Effector CD8-positive, alpha-beta T cell (primary cell): ENCODE data around the gene DKK3.
"Not testable (repeated sequence)": the region's sequence is repeated elsewhere in the genome, so short reads cannot be mapped to it uniquely, and the experiment has no call there.

Source experiments
- DNase-seq: peaks from one replicate; lab custom pipeline; 2025; lab: John Stamatoyannopoulos, UW
- total RNA-seq, 4 experiments: gene quantifications; one replicate each; lab custom pipeline; 2026; lab: John Stamatoyannopoulos, UW

DKK3 gene
- total RNA-seq, result 8.5 to 33.6 (median 18.6) reads per million in 4 experiments

GRCh38 chr11:12007769-12008737 is at the start of gene DKK3:
Gene DKK3 (minus strand): TSS chr11:12008626. CDS start chr11:12008582, 44 bp downstream.
- no peak for DNase-seq

GRCh38 chr11:12057299-12057980 is 49.0 kb upstream of the DKK3 start:
- DNase-seq, result no peak

GRCh38 chr11:12056119-12056518 is 47.7 kb upstream of the DKK3 start:
- no peak for DNase-seq

DNA sequence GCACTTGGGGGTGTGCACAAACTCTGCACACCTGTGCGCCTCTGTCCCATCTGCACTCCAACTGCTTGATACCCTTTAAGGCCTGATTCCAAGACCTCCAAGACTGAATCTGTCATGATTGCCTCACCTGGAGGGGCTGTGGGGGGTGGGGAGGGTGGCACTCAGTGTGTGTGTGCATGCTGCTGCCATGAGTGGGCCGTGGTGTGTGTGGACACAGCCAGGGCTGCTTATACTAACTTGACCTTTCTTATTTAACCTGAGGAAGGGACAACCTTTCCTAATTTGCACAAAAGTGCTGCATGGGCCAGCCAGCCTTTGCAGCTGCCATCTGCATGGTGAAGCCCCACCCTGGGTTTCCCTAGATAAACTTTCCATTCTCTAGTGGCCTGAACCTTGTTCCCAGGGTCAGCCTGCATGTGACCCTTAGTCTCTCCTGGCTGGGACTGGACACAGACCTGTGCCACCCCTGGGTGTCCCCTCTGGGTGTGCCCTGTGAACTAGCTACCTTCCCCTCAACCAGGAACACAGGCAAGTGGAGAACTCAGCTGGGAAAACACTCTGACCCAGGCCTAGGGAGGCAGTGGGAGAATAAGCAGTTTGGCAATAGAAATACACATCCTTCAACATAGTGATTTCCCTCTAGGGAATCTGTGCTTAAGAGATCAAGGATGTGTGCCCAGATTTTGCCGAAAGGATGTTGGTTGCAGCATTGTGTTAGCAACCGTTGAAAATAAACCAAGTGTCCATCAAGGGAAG is 45.4 kb upstream of the DKK3 start:
- DNase-seq, result no peak

DNA sequence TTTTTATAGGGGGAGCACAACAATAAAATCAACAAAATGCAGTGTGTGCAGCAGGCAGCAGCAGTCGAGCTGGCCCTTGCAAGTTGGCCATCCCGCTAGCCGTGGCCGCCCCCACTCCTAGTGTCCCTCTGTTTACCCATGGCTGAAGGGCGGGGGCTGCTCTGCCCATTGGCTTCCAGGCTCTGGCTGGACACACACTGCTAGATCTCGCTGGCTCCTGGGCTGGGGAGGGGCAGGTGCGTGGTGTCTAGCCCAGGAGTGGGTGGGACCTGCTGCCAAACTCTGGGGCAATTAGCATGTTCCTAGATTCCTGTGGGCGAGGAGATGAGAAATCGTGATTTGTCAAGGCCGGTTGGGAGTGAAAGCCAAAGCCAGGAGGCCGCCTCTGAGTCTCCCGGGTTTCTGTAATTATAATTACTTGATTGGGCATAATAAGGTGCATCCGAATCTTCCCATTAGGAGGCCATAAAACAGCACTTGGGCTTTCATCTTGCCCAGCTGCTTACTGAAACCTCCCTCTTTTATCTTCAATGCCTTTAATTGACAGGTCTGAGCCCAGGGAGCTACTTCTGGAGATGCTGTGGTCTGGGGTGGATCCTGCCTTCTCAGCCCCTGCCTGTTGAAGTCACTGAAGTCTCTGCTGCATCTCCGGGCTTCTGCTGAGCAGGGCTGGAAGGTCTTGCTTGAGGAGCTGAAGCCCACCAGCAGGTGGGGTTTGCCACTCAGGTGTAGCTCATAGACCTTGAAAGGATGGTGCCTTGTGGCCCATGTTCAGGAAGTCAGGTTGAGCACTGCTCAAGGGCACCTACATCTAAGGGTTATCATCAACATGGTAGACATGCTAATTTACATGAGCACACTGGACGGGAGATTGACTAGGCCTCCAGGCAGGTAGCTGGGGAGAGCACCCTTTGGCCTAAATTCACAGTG is 44.5 kb upstream of the DKK3 start:
- no peak for DNase-seq

DNA sequence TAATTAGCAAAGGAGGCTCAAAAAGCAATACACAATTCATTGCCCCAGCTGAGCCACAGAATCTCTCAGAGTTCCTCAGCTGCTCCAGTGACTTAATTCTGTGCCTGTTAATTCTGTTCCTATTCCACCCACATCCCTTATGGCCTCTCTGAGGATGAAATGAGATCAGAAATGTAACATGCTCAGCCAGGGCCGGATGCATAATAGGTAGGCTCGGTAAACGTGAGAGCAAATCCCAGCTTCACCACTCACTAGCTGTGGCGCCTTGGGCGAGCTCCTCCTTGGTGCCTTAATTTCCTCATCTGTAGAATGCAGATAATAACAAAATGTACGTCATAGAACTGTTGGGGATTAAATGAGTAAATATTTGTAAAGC is 42.8 kb upstream of the DKK3 start:
- DNase-seq, result no peak

- no peak for DNase-seq
Observed at GRCh38 chr11:12050470-12051286, 42.3 kb upstream of the DKK3 start.

- no peak for DNase-seq
Observed at GRCh38 chr11:12048936-12049790, 40.7 kb upstream of the DKK3 start.

GRCh38 chr11:12046636-12047236 is 38.3 kb upstream of the DKK3 start:
- no peak for DNase-seq

DNA sequence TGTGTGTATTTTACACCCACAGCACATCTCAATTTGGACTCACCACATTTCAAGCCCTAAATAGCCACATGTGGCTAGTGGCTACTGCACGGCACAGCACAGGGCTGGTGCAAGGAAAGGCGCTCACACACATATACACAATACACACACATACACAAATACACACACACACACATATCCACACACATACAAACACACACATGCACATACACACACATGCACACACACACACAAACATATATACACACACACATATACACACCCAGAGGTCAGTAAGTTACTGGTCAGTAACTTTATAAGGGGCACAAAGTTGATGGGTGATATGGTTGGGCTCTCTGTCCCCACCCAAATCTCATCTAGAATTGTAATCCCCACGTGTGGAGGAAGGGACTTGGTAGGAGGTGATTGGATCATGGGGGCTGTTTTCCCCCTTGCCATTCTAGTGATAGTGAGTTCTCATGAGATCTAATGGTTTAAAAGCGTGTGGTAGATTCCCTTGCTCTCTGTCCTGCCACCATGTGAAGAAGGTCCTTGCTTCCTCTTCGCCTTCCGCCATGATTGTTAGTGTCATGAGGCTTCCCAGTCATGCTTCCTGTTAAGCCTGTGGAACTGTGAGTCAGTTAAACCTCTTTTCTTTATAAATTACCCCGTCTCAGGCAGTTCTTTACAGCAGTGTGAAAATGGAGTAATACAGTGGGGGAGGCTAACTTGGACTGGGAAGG is 37.6 kb upstream of the DKK3 start:
- DNase-seq, result no peak

DNA sequence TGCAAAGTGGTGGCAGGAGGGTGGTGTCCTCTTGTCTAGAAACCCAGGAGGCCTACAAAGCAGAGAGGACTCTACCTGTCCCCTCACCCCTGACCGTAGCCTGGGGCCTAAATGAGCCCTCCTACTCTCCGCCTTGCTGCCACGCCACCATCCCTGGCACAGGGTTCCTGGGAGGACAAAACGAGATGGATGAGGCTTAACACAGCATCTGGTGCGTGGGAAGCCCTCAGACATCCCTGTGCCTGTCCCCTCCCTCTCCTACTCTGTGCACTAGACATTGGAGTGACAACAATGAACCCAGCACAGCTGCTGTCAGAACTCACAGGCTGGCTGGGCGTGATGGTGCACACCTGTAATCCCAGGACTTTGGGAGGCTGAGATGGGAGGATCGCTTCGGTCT is 36.4 kb upstream of the DKK3 start:
- no peak for DNase-seq

GRCh38 chr11:12043959-12044791 is 35.7 kb upstream of the DKK3 start:
- peak; percentile 45 for DNase-seq

- DNase-seq, result no peak
Observed at GRCh38 chr11:12043221-12043620, 34.8 kb upstream of the DKK3 start.

DNA sequence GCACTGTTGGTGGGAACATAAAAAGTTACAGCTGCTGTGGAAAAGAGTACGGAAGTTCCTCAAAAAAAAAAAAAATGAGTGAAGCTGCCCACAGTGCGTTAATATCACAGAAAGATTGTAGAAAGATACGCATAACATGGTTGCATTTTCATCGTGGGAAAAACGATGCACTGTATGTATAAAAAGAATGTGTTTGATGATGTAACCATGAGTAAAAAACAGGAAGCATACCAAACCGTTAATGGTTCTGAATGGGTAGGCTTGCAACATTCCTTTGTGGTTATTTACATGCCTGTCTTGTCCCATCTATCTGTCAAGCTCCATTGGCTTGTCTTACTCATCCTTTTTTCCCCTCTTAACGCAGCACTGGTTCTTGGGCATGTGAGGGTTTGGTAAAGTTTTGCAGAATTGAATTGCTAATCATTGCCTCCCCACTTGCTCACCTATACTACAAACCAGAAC is 33.8 kb upstream of the DKK3 start:
- no peak for DNase-seq

DNA sequence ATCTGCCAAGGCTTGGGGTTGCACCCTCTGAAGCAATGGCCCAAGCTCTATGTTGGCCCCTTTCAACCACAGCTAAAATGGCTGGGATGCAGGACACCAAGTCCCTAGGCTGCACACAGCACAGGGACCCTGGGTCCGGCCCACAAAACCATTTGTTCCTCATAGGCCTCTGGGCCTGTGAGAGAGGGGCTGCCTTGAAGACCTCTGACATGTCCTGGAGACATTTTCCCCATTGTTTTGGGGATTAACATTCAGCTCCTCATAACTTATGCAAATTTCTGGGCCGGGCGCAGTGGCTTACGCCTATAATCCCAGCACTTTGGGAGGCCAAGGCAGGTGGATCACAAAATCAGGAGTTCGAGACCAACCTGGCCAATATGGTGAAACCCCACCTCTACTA is 32.3 kb upstream of the DKK3 start:
- not testable (repeated sequence) for DNase-seq

- no peak for DNase-seq
Observed at GRCh38 chr11:12032968-12033367, 24.5 kb upstream of the DKK3 start.

GRCh38 chr11:12031856-12032544 is 23.6 kb upstream of the DKK3 start:
- no peak for DNase-seq
